Measurements from ENCODE around the gene FSTL4.

The FSTL4 gene

GRCh38 chr5:133251296-133252132, 360.8 kb downstream of the FSTL4 start:
- no peak for DNase-seq

GRCh38 chr5:133250527-133250926, 361.8 kb downstream of the FSTL4 start:
- DNase-seq = no peak

GRCh38 chr5:133249593-133249992, 362.7 kb downstream of the FSTL4 start:
- DNase-seq = no peak

- DNase-seq = peak; percentile 28 to 35
These were observed 364.3 kb downstream of the FSTL4 start for GRCh38 chr5:133247881-133248624.

- DNase-seq = no peak
These were observed 365.1 kb downstream of the FSTL4 start for GRCh38 chr5:133247151-133247709.

GRCh38 chr5:133246376-133247150, 365.8 kb downstream of the FSTL4 start:
- no peak for DNase-seq

- no peak for DNase-seq
These were observed 366.3 kb downstream of the FSTL4 start for GRCh38 chr5:133246053-133246370.

GRCh38 chr5:133245191-133246052, 366.9 kb downstream of the FSTL4 start:
- no peak for DNase-seq

GRCh38 chr5:133244242-133244641, 368.1 kb downstream of the FSTL4 start:
- no peak for DNase-seq

- DNase-seq = no peak
These were observed 369.1 kb downstream of the FSTL4 start for GRCh38 chr5:133243196-133243595.

- DNase-seq = peak in 1 of 2 donors; percentile 22
These were observed 370.0 kb downstream of the FSTL4 start for GRCh38 chr5:133242221-133242835.

GRCh38 chr5:133241179-133242092, 370.9 kb downstream of the FSTL4 start:
- DNase-seq = peak; percentile 41 to 56

- peak; percentile 80 to 83 for DNase-seq
These were observed 371.8 kb downstream of the FSTL4 start for GRCh38 chr5:133240425-133241091.

- no peak for DNase-seq
These were observed 373.7 kb downstream of the FSTL4 start for GRCh38 chr5:133238426-133239205.

GRCh38 chr5:133236976-133237375, 375.4 kb downstream of the FSTL4 start:
- no peak for DNase-seq

- DNase-seq = no peak
These were observed 375.8 kb downstream of the FSTL4 start for GRCh38 chr5:133236541-133236951.

- no peak for DNase-seq
These were observed 376.5 kb downstream of the FSTL4 start for GRCh38 chr5:133235696-133236426.

- no peak for DNase-seq
These were observed 377.4 kb downstream of the FSTL4 start for GRCh38 chr5:133234911-133235310.
